Measurements from ENCODE around the gene PKD1L1. TPM values are rescaled to one million over a fixed set of nuclear protein-coding genes. Genes with fewer than 3 reads are reported as not detected.

Gene PKD1L1
- total RNA-seq, 1 experiment from 2014 or later, result 0.17 TPM

GRCh38 chr7:47787249-47788069 is 160.8 kb downstream of the PKD1L1 start:
- Histone ChIP-seq H2BK20ac (ENCODE audit: low read depth, low read length, poor library complexity, severe bottlenecking) (no peak overlapping the region), H3K14ac (ENCODE audit: insufficient read depth, low read length) (no peak overlapping the region), H3K23me2 (ENCODE audit: insufficient read length, low read depth, low read length, poor library complexity, severe bottlenecking) (no peaks in the 10 kb centered on the region), H3K9ac (ENCODE audit: extremely low read depth, insufficient read length, low read length) (no peak overlapping the region), H3K9me3 (ENCODE audit: control insufficient read depth, low read depth, low read length) (no peaks in the 10 kb centered on the region), H3K56ac (ENCODE audit: insufficient read length, low read depth, low read length) (no peak overlapping the region), H4K91ac (ENCODE audit: insufficient read length, low read depth, low read length) (no peak overlapping the region), H3K79me2 (ENCODE audit: insufficient read depth, low read length) (no peaks in the 10 kb centered on the region), H2AFZ (ENCODE audit: low read length) (no peak overlapping the region), H2AK5ac (ENCODE audit: insufficient read length, low read length) (no peak overlapping the region), H3K4me1 (ENCODE audit: insufficient read depth, low read length) (no peaks in the 10 kb centered on the region; the same call in 1 of the 2 replicates), H2BK12ac (ENCODE audit: insufficient read length, low read depth, low read length) (no peak overlapping the region), H2BK15ac (ENCODE audit: low read depth, low read length) (no peak overlapping the region), H3K79me1 (ENCODE audit: insufficient read depth, low read depth, low read length, poor library complexity, severe bottlenecking) (no peaks in the 10 kb centered on the region), H2BK120ac (ENCODE audit: low read depth, low read length, poor library complexity, severe bottlenecking) (no peak overlapping the region), H2BK5ac (ENCODE audit: insufficient read length, low read length) (no peak overlapping the region), H3T11ph (ENCODE audit: low read length) (no peak overlapping the region), H3K4ac (ENCODE audit: low read depth, low read length) (no peak overlapping the region), H3K23ac (ENCODE audit: insufficient read length, low read depth, low read length) (no peak overlapping the region), H3K27me3 (ENCODE audit: insufficient read depth, low read length) (no peaks in the 10 kb centered on the region), H4K8ac (replicated peaks; ENCODE audit: insufficient read length, low read depth, low read length) (no peak overlapping the region), H3K18ac (ENCODE audit: insufficient read length, low read depth, low read length) (no peak overlapping the region), H4K20me1 (ENCODE audit: control insufficient read depth, insufficient read depth, insufficient read length) (no peaks in the 10 kb centered on the region), H3K27ac (ENCODE audit: insufficient read length, low read depth, low read length) (no peak overlapping the region), H4K5ac (ENCODE audit: insufficient read length, low read depth, low read length) (no peak overlapping the region), H3K4me2 (ENCODE audit: insufficient read depth, insufficient read length, low read length) (no peak overlapping the region)
- no peak overlapping the region for H3K27ac Mint-ChIP-seq
- H3K4me1 Mint-ChIP-seq, result peaks cover 7 to 11% of the 10 kb centered on the region in 2 experiments
- no peak for DNase-seq
- H3K36me3 Mint-ChIP-seq (ENCODE audit: insufficient read depth in 1 of 3, low read depth in 3 of 3), result no peaks in the 10 kb centered on the region
- H3K27me3 Mint-ChIP-seq (ENCODE audit: low read depth), result no peaks in the 10 kb centered on the region; the same call in 1 of the 2 replicates
- no peak for TF ChIP-seq CTCF (conservative IDR thresholded peaks at IDR 0.05)
- no CpG with 5 or more reads among the region's 9 CpGs for WGBS (ENCODE audit: extremely low coverage, insufficient read length, low lambda C conversion rate)
- H3K9me3 Mint-ChIP-seq, result no peaks in the 10 kb centered on the region
- no peak overlapping the region for H3K4me3 Mint-ChIP-seq
